HCT116 (cell line): ENCODE results near the gene WHRN. TPM values are rescaled to one million over a fixed set of nuclear protein-coding genes. Genes with fewer than 3 reads are reported as not detected.

ENCODE experiments used
- ATAC-seq: fragments of 200-7000 bp; cut with Tn5 transposase; 2 replicates; pipeline ENCODE4 v1.9.1; 2020; ENCODE audit warnings: mild to moderate bottlenecking, moderate library complexity
- BruUV-seq: library from RNA; stranded (reverse); fragments of 400-500 nt; replicated peaks from 2 replicates; lab custom pipeline; 2021; lab: Mats Ljungman, UMichigan
- CTCF ChIA-PET: fragments of 300-600 bp; sonication (Branson Sonifier 250); formaldehyde crosslinking; loops from one replicate; lab custom pipeline; 2021; ENCODE audit warnings: antibody characterized with exemption; lab: Charles Lee
- POLR2A ChIA-PET: fragments of 300-600, 350-600 bp; sonication (Branson Sonifier 250); formaldehyde crosslinking; loops from one replicate; lab custom pipeline; 2021; ENCODE audit warnings: antibody characterized with exemption; lab: Charles Lee
- RAD21 ChIA-PET, 2 experiments: fragments of 300-600 bp; sonication (Branson Sonifier 250); formaldehyde crosslinking; loops; one replicate each; lab custom pipeline; 2023; ENCODE audit warnings: low total read pairs in 2 of 2; ENCODE audit not compliant: uncharacterized antibody in 2 of 2, unreplicated experiment in 2 of 2, low non-redundant PET in 1 of 2; lab: Charles Lee
- DNase-seq: peaks from one replicate; pipeline ENCODE4 v3.0.0-alpha.2; 2010; ENCODE audit warnings: low read depth, low spot score
- H2AFZ ChIP-seq: fragments of 200-600 bp; shearing (Covaris generic), sonication (generic); 2 replicates; pipeline ENCODE4 v1.6.1; 2017; ENCODE audit warnings: low read depth, mixed run types, mixed read lengths, antibody characterized with exemption, low read length; ENCODE audit not compliant: poor library complexity, severe bottlenecking
- H3K27ac ChIP-seq: 2 replicates; pipeline ENCODE4 v1.5.1; 2012; ENCODE audit warnings: low read depth, low read length
- H3K27me3 ChIP-seq: fragments of 200-600 bp; sonication (generic); 2 replicates; pipeline ENCODE4 v1.6.1; 2016; ENCODE audit warnings: mixed run types, low read length, mixed read lengths; ENCODE audit not compliant: insufficient read depth
- H3K36me3 ChIP-seq, 2 experiments: fragments of 200-500 bp in 1 of 2; fragments of 200-600 bp in 1 of 2; sonication (Bioruptor generic) in 1 of 2; sonication (generic) in 1 of 2; 2 replicates each; pipeline versions ENCODE4 v1.5.1 to v1.6.1; 2014 to 2016; ENCODE audit warnings: low read length in 2 of 2, inconsistent platforms in 1 of 2, mixed read lengths in 1 of 2, mixed run types in 1 of 2; ENCODE audit not compliant: insufficient read depth in 2 of 2, control insufficient read depth in 1 of 2
- H3K4me1 ChIP-seq, 2 experiments: fragments of 200-600 bp in 1 of 2; sonication (generic) in 1 of 2; 2 replicates each; pipeline versions ENCODE4 v1.5.1 to v1.6.1; 2012 to 2017; ENCODE audit warnings: low read length in 2 of 2, inconsistent platforms in 1 of 2, mild to moderate bottlenecking in 1 of 2, mixed read lengths in 1 of 2, mixed run types in 1 of 2, moderate library complexity in 1 of 2; ENCODE audit not compliant: insufficient read depth in 2 of 2, control insufficient read depth in 1 of 2
- H3K4me2 ChIP-seq: fragments of 200-600 bp; sonication (generic); 2 replicates; pipeline ENCODE4 v1.6.1; 2017; ENCODE audit warnings: mixed run types, low read length, mixed read lengths
- H3K4me3 ChIP-seq, 2 experiments: fragments of 200-600 bp in 1 of 2; sonication (generic) in 1 of 2; replicated peaks in 1 of 2; 2 replicates each; pipeline ENCODE4 v1.5.1; 2011 to 2016; ENCODE audit warnings: low read length in 2 of 2, control low read depth in 1 of 2, low read depth in 1 of 2, mild to moderate bottlenecking in 1 of 2, mixed read lengths in 1 of 2, mixed run types in 1 of 2
- H3K79me2 ChIP-seq: fragments of 200-600 bp; sonication (generic); 2 replicates; pipeline ENCODE4 v1.6.1; 2017; ENCODE audit warnings: mild to moderate bottlenecking, mixed run types, low read length, moderate library complexity, mixed read lengths; ENCODE audit not compliant: insufficient read depth
- H3K9ac ChIP-seq: fragments of 200-600 bp; sonication (generic); 2 replicates; pipeline ENCODE4 v1.6.1; 2016; ENCODE audit warnings: low read length, mixed read lengths
- H3K9me2 ChIP-seq: fragments of 200-600 bp; sonication (generic), shearing (Covaris generic); 2 replicates; pipeline ENCODE4 v1.6.1; 2017; ENCODE audit warnings: mixed run types, mild to moderate bottlenecking, moderate library complexity; ENCODE audit not compliant: insufficient read depth
- H3K9me3 ChIP-seq, 2 experiments: fragments of 200-500 bp in 1 of 2; fragments of 200-600 bp in 1 of 2; sonication (Bioruptor generic) in 1 of 2; sonication (generic) in 1 of 2; 2 replicates each; pipeline ENCODE4 v1.6.1; 2014 to 2017; ENCODE audit warnings: low read length in 2 of 2, mixed read lengths in 2 of 2, inconsistent platforms in 1 of 2, low read depth in 1 of 2, mild to moderate bottlenecking in 1 of 2, mixed run types in 1 of 2, moderate library complexity in 1 of 2; ENCODE audit not compliant: control insufficient read depth in 1 of 2, insufficient read depth in 1 of 2
- H4K20me1 ChIP-seq: fragments of 200-600 bp; sonication (generic), shearing (Covaris generic); 2 replicates; pipeline ENCODE4 v1.6.1; 2017; ENCODE audit warnings: mixed run types, mild to moderate bottlenecking, moderate library complexity; ENCODE audit not compliant: insufficient read depth
- EGR1 ChIP-seq: IDR thresholded peaks from 2 replicates; pipeline ENCODE4 v1.6.1; 2012; ENCODE audit warnings: low read depth
- EZH2 ChIP-seq: fragments of 200-600 bp; sonication (generic); IDR thresholded peaks from 2 replicates; pipeline ENCODE4 v1.6.1; 2017; ENCODE audit warnings: antibody characterized with exemption, mixed run types
- EZH2phosphoT487 ChIP-seq: fragments of 200-600 bp; IDR thresholded peaks from 2 replicates; pipeline ENCODE4 v1.6.1; 2018; ENCODE audit warnings: antibody characterized with exemption, borderline replicate concordance
- FOSL1 ChIP-seq: IDR thresholded peaks from 2 replicates; pipeline ENCODE4 v1.6.1; 2012; ENCODE audit warnings: low read depth
- JUND ChIP-seq: IDR thresholded peaks from 2 replicates; pipeline ENCODE4 v1.6.1; 2012
- MAX ChIP-seq: IDR thresholded peaks from 2 replicates; pipeline ENCODE4 v1.6.1; 2012
- POLR2AphosphoS5 ChIP-seq: IDR thresholded peaks from 2 replicates; pipeline ENCODE4 v1.6.1; 2011; ENCODE audit warnings: mild to moderate bottlenecking, low read depth, low read length, moderate library complexity
- RAD21 ChIP-seq: IDR thresholded peaks from 2 replicates; pipeline ENCODE4 v1.6.1; 2012; ENCODE audit warnings: low read depth, mild to moderate bottlenecking
- SIN3A ChIP-seq: IDR thresholded peaks from 2 replicates; pipeline ENCODE4 v1.6.1; 2012; ENCODE audit warnings: low read depth
- SP1 ChIP-seq: IDR thresholded peaks from 2 replicates; pipeline ENCODE4 v1.6.1; 2012; ENCODE audit warnings: low read depth
- YY1 ChIP-seq: IDR thresholded peaks from 2 replicates; pipeline ENCODE4 v1.6.1; 2011; ENCODE audit warnings: low read length, low read depth, moderate library complexity, mild to moderate bottlenecking; ENCODE audit not compliant: insufficient replicate concordance; ENCODE audit errors: extremely low read depth
- ZNF274 ChIP-seq: fragments of 200-500 bp; sonication (Bioruptor generic); IDR thresholded peaks from 2 replicates; pipeline ENCODE4 v1.6.1; 2014; ENCODE audit warnings: mild to moderate bottlenecking, low read depth, low read length, inconsistent platforms
- intact Hi-C: fragments of 100-400 bp; cut with micrococcal nuclease; formaldehyde crosslinking; loops from 2 replicates; pipeline ENCODE4 v1.10.0; 2022
- total RNA-seq: library from RNA; stranded (reverse); gene quantifications from one replicate; pipeline ENCODE4 v1.2.1, GENCODE V29; 2021; ENCODE audit not compliant: unreplicated experiment
- TF ChIP-seq, protein P1 (sequence below): IDR thresholded peaks from 2 replicates; pipeline ENCODE4 v1.6.1; 2012
- TF ChIP-seq, protein P2 (sequence below): IDR thresholded peaks from 2 replicates; pipeline ENCODE4 v1.6.1; 2011; ENCODE audit warnings: mild to moderate bottlenecking, low read length, moderate library complexity; ENCODE audit not compliant: insufficient replicate concordance; ENCODE audit errors: extremely low read depth
- TF ChIP-seq, protein P3 (sequence below), 3 experiments: fragments of 200-600 bp in 1 of 3; sonication (generic) in 1 of 3; IDR thresholded peaks in 2 of 3; conservative IDR thresholded peaks in 1 of 3; 2 replicates each; pipeline ENCODE4 v1.5.1; 2012 to 2017; ENCODE audit warnings: low read depth in 2 of 3, low read length in 2 of 3, antibody characterized with exemption in 1 of 3, borderline replicate concordance in 1 of 3, control low read depth in 1 of 3, mild to moderate bottlenecking in 1 of 3, mixed read lengths in 1 of 3, mixed run types in 1 of 3, moderate library complexity in 1 of 3; ENCODE audit not compliant: insufficient read depth in 1 of 3

The WHRN gene
- total RNA-seq, 1 experiment from 2014 or later = 12.8 TPM

GRCh38 chr9:114446036-114446435 lies 59.2 kb downstream of the WHRN start:
- H3K9ac ChIP-seq = no peak overlapping the region
- H3K9me3 ChIP-seq = no peaks in the 10 kb centered on the region
- H3K27me3 ChIP-seq = no peaks in the 10 kb centered on the region
- H3K36me3 ChIP-seq = no peaks in the 10 kb centered on the region
- no peak overlapping the region for H3K4me3 ChIP-seq
- no peak for ATAC-seq
- ChIA-PET RAD21 (no interaction called here), CTCF (no interaction called here)
- no peaks in the 10 kb centered on the region for H3K4me1 ChIP-seq
- H3K4me2 ChIP-seq = no peak overlapping the region
- no peaks in the 10 kb centered on the region for H3K79me2 ChIP-seq
- H3K27ac ChIP-seq = no peak overlapping the region
- intact Hi-C loops = no loop called here
- no peaks in the 10 kb centered on the region for H4K20me1 ChIP-seq
- no peak overlapping the region for H2AFZ ChIP-seq
- BruUV-seq = no TSS peak
- TF ChIP-seq, protein P1, sequence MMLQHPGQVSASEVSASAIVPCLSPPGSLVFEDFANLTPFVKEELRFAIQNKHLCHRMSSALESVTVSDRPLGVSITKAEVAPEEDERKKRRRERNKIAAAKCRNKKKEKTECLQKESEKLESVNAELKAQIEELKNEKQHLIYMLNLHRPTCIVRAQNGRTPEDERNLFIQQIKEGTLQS = no peak
- TF ChIP-seq MAX = no peak
- TF ChIP-seq JUND = no peak
- TF ChIP-seq EZH2 = no peak
- TF ChIP-seq SP1 = no peak
- TF ChIP-seq, protein P2, sequence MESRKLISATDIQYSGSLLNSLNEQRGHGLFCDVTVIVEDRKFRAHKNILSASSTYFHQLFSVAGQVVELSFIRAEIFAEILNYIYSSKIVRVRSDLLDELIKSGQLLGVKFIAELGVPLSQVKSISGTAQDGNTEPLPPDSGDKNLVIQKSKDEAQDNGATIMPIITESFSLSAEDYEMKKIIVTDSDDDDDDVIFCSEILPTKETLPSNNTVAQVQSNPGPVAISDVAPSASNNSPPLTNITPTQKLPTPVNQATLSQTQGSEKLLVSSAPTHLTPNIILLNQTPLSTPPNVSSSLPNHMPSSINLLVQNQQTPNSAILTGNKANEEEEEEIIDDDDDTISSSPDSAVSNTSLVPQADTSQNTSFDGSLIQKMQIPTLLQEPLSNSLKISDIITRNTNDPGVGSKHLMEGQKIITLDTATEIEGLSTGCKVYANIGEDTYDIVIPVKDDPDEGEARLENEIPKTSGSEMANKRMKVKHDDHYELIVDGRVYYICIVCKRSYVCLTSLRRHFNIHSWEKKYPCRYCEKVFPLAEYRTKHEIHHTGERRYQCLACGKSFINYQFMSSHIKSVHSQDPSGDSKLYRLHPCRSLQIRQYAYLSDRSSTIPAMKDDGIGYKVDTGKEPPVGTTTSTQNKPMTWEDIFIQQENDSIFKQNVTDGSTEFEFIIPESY = no peak
- no peak for TF ChIP-seq YY1
- no peak for TF ChIP-seq SIN3A
- no peak for TF ChIP-seq EGR1
- TF ChIP-seq POLR2AphosphoS5 = no peak
- no peak for TF ChIP-seq EZH2phosphoT487
- TF ChIP-seq RAD21 = no peak
- TF ChIP-seq FOSL1 = no peak
- TF ChIP-seq, protein P3, sequence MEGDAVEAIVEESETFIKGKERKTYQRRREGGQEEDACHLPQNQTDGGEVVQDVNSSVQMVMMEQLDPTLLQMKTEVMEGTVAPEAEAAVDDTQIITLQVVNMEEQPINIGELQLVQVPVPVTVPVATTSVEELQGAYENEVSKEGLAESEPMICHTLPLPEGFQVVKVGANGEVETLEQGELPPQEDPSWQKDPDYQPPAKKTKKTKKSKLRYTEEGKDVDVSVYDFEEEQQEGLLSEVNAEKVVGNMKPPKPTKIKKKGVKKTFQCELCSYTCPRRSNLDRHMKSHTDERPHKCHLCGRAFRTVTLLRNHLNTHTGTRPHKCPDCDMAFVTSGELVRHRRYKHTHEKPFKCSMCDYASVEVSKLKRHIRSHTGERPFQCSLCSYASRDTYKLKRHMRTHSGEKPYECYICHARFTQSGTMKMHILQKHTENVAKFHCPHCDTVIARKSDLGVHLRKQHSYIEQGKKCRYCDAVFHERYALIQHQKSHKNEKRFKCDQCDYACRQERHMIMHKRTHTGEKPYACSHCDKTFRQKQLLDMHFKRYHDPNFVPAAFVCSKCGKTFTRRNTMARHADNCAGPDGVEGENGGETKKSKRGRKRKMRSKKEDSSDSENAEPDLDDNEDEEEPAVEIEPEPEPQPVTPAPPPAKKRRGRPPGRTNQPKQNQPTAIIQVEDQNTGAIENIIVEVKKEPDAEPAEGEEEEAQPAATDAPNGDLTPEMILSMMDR (IDR thresholded peaks at IDR 0.05 in 2 of 3, conservative IDR thresholded peaks at IDR 0.05 in 1 of 3; ENCODE audit: borderline replicate concordance in 1 of 3, insufficient read depth in 1 of 3, low read depth in 2 of 3, low read length in 2 of 3) = no peak
- no peak for TF ChIP-seq ZNF274
- TF ChIP-seq, all 23 proteins: peak for 0
- no peak for DNase-seq
- H3K9me2 ChIP-seq = no peaks in the 10 kb centered on the region
- POLR2A ChIA-PET = no interaction called here
